ENCODE data around the gene KAT2B. TPM values are rescaled to one million over a fixed set of nuclear protein-coding genes. Genes with fewer than 3 reads are reported as not detected.

The KAT2B gene
- polyA plus RNA-seq, 3 donors: 21.8 to 27.4 (median 22.8) TPM

- no peak for DNase-seq (ENCODE audit: extremely low read depth in 1 of 11, low read depth in 9 of 11, low spot score in 4 of 11)
These were observed 38.0 kb downstream of the KAT2B start for GRCh38 chr3:20078194-20078714.

- no peak for DNase-seq (ENCODE audit: extremely low read depth in 1 of 11, low read depth in 9 of 11, low spot score in 4 of 11)
These were observed 39.4 kb downstream of the KAT2B start for GRCh38 chr3:20079621-20080020.

GRCh38 chr3:20080956-20081554 lies 40.8 kb downstream of the KAT2B start:
- DNase-seq (ENCODE audit: extremely low read depth in 1 of 11, low read depth in 9 of 11, low spot score in 4 of 11): peak in 6 of 11 donors; percentile 13 to 32 (median 22)

GRCh38 chr3:20083253-20083652 lies 43.0 kb downstream of the KAT2B start:
- DNase-seq (ENCODE audit: extremely low read depth in 1 of 11, low read depth in 9 of 11, low spot score in 4 of 11): no peak

- no peak for DNase-seq (ENCODE audit: extremely low read depth in 1 of 11, low read depth in 9 of 11, low spot score in 4 of 11)
These were observed 43.7 kb downstream of the KAT2B start for GRCh38 chr3:20083953-20084352.

- DNase-seq (ENCODE audit: extremely low read depth in 1 of 11, low read depth in 9 of 11, low spot score in 4 of 11): no peak
These were observed 51.2 kb downstream of the KAT2B start for GRCh38 chr3:20091331-20092047.

- DNase-seq (ENCODE audit: extremely low read depth in 1 of 11, low read depth in 9 of 11, low spot score in 4 of 11): no peak
These were observed 55.2 kb downstream of the KAT2B start for GRCh38 chr3:20095470-20095869.

GRCh38 chr3:20096135-20096685 lies 56.0 kb downstream of the KAT2B start:
- DNase-seq (ENCODE audit: extremely low read depth in 1 of 11, low read depth in 9 of 11, low spot score in 4 of 11): no peak

- DNase-seq (ENCODE audit: extremely low read depth in 1 of 11, low read depth in 9 of 11, low spot score in 4 of 11): no peak
These were observed 56.8 kb downstream of the KAT2B start for GRCh38 chr3:20097015-20097414.

GRCh38 chr3:20099060-20099459 lies 58.8 kb downstream of the KAT2B start:
- no peak for DNase-seq (ENCODE audit: extremely low read depth in 1 of 11, low read depth in 9 of 11, low spot score in 4 of 11)

- no peak for DNase-seq (ENCODE audit: extremely low read depth in 1 of 11, low read depth in 9 of 11, low spot score in 4 of 11)
These were observed 59.9 kb downstream of the KAT2B start for GRCh38 chr3:20100151-20100550.

GRCh38 chr3:20101041-20101440 lies 60.8 kb downstream of the KAT2B start:
- DNase-seq (ENCODE audit: extremely low read depth in 1 of 11, low read depth in 9 of 11, low spot score in 4 of 11): no peak

- DNase-seq (ENCODE audit: extremely low read depth in 1 of 11, low read depth in 9 of 11, low spot score in 4 of 11): no peak
These were observed 63.5 kb downstream of the KAT2B start for GRCh38 chr3:20103731-20104130.

GRCh38 chr3:20104167-20104661 lies 64.0 kb downstream of the KAT2B start:
- DNase-seq (ENCODE audit: extremely low read depth in 1 of 11, low read depth in 9 of 11, low spot score in 4 of 11): no peak

GRCh38 chr3:20105513-20106280 lies 65.5 kb downstream of the KAT2B start:
- no peak for DNase-seq (ENCODE audit: extremely low read depth in 1 of 11, low read depth in 9 of 11, low spot score in 4 of 11)

- DNase-seq (ENCODE audit: extremely low read depth in 1 of 11, low read depth in 9 of 11, low spot score in 4 of 11): no peak
These were observed 67.5 kb downstream of the KAT2B start for GRCh38 chr3:20107722-20108121.

- no peak for DNase-seq (ENCODE audit: extremely low read depth in 1 of 11, low read depth in 9 of 11, low spot score in 4 of 11)
These were observed 68.6 kb downstream of the KAT2B start for GRCh38 chr3:20108869-20109268.

GRCh38 chr3:20110826-20111225 lies 70.6 kb downstream of the KAT2B start:
- DNase-seq (ENCODE audit: extremely low read depth in 1 of 11, low read depth in 9 of 11, low spot score in 4 of 11): no peak

GRCh38 chr3:20111836-20112235 lies 71.6 kb downstream of the KAT2B start:
- DNase-seq (ENCODE audit: extremely low read depth in 1 of 11, low read depth in 9 of 11, low spot score in 4 of 11): no peak

All from renal cortex interstitium (tissue), 11 donors.